A549 (cell line): ENCODE data around the gene TNIK.

Experiments
- ESRRA ChIP-seq: fragments of 150-350 bp; IDR thresholded peaks from 2 replicates; pipeline ENCODE4 v1.6.1; 2014; ENCODE audit warnings: mild to moderate bottlenecking, low read length, borderline replicate concordance
- MAFK ChIP-seq: fragments of 450-650 bp; IDR thresholded peaks from 2 replicates; pipeline ENCODE4 v1.6.1; 2014; ENCODE audit not compliant: partially characterized antibody
- MYC ChIP-seq: IDR thresholded peaks from 2 replicates; pipeline ENCODE4 v1.6.1; 2012; ENCODE audit warnings: mild to moderate bottlenecking, inconsistent platforms, low read length, improper control_type of control experiment, borderline replicate concordance
- POLR2A ChIP-seq: IDR thresholded peaks from 2 replicates; pipeline ENCODE4 v1.6.1; 2012; ENCODE audit warnings: mild to moderate bottlenecking, low read length
- RNF2 ChIP-seq: fragments of 200-600 bp; sonication (generic); IDR thresholded peaks from 2 replicates; pipeline ENCODE4 v1.6.1; 2016; ENCODE audit warnings: low read depth, mild to moderate bottlenecking, antibody characterized with exemption, moderate library complexity, borderline replicate concordance
- SMC3 ChIP-seq: fragments of >200 bp; sonication (Bioruptor Twin); formaldehyde crosslinking; IDR thresholded peaks from 3 replicates; pipeline ENCODE4 v1.6.1; 2018; ENCODE audit warnings: inconsistent platforms
- ZNF302 ChIP-seq: fragments of 250-450 bp; sonication (Bioruptor Pico); IDR thresholded peaks from 2 replicates; pipeline ENCODE4 v1.9.0; 2021; ENCODE audit warnings: inconsistent platforms, mild to moderate bottlenecking, moderate library complexity
- TF ChIP-seq, protein P1 (sequence below): fragments of >200 bp; sonication (Bioruptor Twin); formaldehyde crosslinking; IDR thresholded peaks from 3 replicates; pipeline ENCODE4 v1.5.1; 2016
- TF ChIP-seq, protein P2 (sequence below): IDR thresholded peaks from 2 replicates; pipeline ENCODE4 v1.6.1; 2012; ENCODE audit warnings: low read depth, borderline replicate concordance

DNA sequence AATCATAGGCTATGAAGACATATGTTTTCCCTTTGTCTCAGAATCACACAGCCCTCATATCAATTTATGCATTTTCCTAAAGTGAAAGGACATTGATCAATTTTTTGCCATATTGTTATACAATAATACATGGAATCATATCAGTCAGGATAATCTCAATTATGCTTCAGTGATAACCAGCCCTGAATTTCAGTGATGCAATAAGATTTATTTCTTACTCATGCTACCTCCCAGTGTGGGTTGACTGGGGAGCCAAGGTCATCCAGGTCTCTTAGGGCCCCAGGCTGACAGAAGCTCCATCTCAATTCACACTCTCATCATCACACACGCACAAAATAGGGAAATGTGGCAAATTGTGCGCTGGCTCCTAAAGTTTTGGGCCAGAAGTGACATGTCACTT, 44.2 kb upstream of the TNIK start:
- TF ChIP-seq, protein P1, sequence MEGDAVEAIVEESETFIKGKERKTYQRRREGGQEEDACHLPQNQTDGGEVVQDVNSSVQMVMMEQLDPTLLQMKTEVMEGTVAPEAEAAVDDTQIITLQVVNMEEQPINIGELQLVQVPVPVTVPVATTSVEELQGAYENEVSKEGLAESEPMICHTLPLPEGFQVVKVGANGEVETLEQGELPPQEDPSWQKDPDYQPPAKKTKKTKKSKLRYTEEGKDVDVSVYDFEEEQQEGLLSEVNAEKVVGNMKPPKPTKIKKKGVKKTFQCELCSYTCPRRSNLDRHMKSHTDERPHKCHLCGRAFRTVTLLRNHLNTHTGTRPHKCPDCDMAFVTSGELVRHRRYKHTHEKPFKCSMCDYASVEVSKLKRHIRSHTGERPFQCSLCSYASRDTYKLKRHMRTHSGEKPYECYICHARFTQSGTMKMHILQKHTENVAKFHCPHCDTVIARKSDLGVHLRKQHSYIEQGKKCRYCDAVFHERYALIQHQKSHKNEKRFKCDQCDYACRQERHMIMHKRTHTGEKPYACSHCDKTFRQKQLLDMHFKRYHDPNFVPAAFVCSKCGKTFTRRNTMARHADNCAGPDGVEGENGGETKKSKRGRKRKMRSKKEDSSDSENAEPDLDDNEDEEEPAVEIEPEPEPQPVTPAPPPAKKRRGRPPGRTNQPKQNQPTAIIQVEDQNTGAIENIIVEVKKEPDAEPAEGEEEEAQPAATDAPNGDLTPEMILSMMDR: no peak
- TF ChIP-seq MYC: no peak
- TF ChIP-seq POLR2A: no peak
- TF ChIP-seq ESRRA: no peak
- no peak for TF ChIP-seq ZNF302 (CRISPR knock-in tag)
- TF ChIP-seq MAFK: no peak
- no peak for TF ChIP-seq SMC3
- TF ChIP-seq, protein P2, sequence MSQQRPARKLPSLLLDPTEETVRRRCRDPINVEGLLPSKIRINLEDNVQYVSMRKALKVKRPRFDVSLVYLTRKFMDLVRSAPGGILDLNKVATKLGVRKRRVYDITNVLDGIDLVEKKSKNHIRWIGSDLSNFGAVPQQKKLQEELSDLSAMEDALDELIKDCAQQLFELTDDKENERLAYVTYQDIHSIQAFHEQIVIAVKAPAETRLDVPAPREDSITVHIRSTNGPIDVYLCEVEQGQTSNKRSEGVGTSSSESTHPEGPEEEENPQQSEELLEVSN: no peak
- TF ChIP-seq RNF2: no peak
